T-helper 2 cell treated with Interferon-gamma antibody and Interleukin-4, amounts not matched to agents 5 μg/mL and 100 μg/mL, for 36 hours (primary cell): Measurements from ENCODE around the gene DRC7.
"Not testable (repeated sequence)": the region's sequence is repeated elsewhere in the genome, so short reads cannot be mapped to it uniquely, and the experiment has no call there.

Source experiments
- DNase-seq: peaks from one replicate; pipeline ENCODE4 v3.0.0; 2021; ENCODE audit warnings: low spot score
- H3K27ac Mint-ChIP-seq: one replicate; pipeline ENCODE4 v1.8.0; 2021; ENCODE audit warnings: mild to moderate bottlenecking, mixed read lengths
- H3K27me3 Mint-ChIP-seq: one replicate; pipeline ENCODE4 v1.8.0; 2021; ENCODE audit warnings: low read depth, mixed read lengths
- H3K36me3 Mint-ChIP-seq: one replicate; pipeline ENCODE4 v1.8.0; 2021; ENCODE audit warnings: low read depth, mixed read lengths
- H3K4me1 Mint-ChIP-seq: one replicate; pipeline ENCODE4 v1.8.0; 2021; ENCODE audit warnings: low read depth, mixed read lengths
- H3K4me3 Mint-ChIP-seq: one replicate; pipeline ENCODE4 v1.8.0; 2022; ENCODE audit warnings: mild to moderate bottlenecking, moderate library complexity, mixed read lengths
- H3K9me3 Mint-ChIP-seq: one replicate; pipeline ENCODE4 v1.8.0; 2021; ENCODE audit warnings: mixed read lengths

The DRC7 gene

GRCh38 chr16:57701759-57702371, 7.3 kb downstream of the DRC7 start:
- no peaks in the 10 kb centered on the region for H3K36me3 Mint-ChIP-seq
- no peak overlapping the region for H3K4me3 Mint-ChIP-seq
- no peaks in the 10 kb centered on the region for H3K27me3 Mint-ChIP-seq
- H3K27ac Mint-ChIP-seq, result no peak overlapping the region
- no peak for DNase-seq
- H3K4me1 Mint-ChIP-seq, result no peaks in the 10 kb centered on the region
- H3K9me3 Mint-ChIP-seq, result no peaks in the 10 kb centered on the region

GRCh38 chr16:57703416-57704010, 8.9 kb downstream of the DRC7 start:
- no peak overlapping the region for H3K4me3 Mint-ChIP-seq
- no peaks in the 10 kb centered on the region for H3K36me3 Mint-ChIP-seq
- peaks cover 7% of the 10 kb centered on the region for H3K27me3 Mint-ChIP-seq
- H3K9me3 Mint-ChIP-seq, result no peaks in the 10 kb centered on the region
- H3K27ac Mint-ChIP-seq, result no peak overlapping the region
- DNase-seq, result no peak
- no peaks in the 10 kb centered on the region for H3K4me1 Mint-ChIP-seq

DNA sequence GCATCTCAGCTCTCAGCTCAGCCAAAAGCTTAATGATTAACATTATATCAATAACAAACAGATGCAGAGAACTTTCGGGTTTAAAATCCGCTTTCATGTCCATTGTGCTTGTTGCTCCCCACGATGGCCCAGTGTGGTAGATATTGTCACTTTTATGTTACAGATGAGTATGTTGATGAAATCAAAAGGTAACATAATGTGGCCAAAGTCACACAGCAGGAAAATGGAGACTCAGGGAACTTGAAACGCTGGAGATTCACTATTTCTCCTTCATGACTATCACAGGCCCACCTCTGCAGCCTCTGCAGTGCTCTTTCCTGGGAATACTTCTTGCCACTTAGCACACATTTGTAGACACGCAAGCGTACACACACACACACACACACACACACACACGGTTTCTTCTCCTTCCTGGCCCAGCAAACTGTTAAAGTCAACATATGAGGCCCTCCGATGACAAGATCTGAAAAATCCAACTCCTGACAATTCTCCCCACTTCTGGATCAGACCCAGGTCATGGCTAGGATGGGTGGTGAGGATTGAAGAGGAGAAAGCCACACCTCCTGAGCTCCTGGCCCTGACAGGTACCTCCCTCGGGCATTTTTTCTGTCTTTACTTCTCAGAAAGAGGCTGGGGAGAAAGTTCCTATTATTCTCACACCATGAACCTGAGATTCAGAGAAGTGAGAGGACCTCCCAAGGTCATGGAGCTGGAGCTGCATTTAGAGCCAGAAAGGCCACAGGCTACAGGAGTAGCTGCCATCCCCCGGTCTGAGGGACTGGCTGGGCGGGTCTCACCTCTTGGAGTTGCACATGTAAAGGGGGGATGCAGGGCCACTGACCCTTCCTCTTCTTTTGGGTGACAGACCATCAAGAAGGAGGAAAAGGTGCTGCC, 9.7 kb downstream of the DRC7 start:
- Mint-ChIP-seq H3K27ac (no peak overlapping the region), H3K9me3 (no peaks in the 10 kb centered on the region), H3K4me1 (no peaks in the 10 kb centered on the region), H3K27me3 (peaks cover 8% of the 10 kb centered on the region), H3K36me3 (no peaks in the 10 kb centered on the region), H3K4me3 (no peak overlapping the region)
- DNase-seq, result no peak

- Mint-ChIP-seq H3K9me3 (no peaks in the 10 kb centered on the region), H3K4me1 (no peaks in the 10 kb centered on the region), H3K27ac (no peak overlapping the region), H3K4me3 (no peak overlapping the region), H3K36me3 (no peaks in the 10 kb centered on the region), H3K27me3 (peaks cover 9% of the 10 kb centered on the region)
- DNase-seq, result no peak
Observed at GRCh38 chr16:57704905-57705852, 10.6 kb downstream of the DRC7 start.

DNA sequence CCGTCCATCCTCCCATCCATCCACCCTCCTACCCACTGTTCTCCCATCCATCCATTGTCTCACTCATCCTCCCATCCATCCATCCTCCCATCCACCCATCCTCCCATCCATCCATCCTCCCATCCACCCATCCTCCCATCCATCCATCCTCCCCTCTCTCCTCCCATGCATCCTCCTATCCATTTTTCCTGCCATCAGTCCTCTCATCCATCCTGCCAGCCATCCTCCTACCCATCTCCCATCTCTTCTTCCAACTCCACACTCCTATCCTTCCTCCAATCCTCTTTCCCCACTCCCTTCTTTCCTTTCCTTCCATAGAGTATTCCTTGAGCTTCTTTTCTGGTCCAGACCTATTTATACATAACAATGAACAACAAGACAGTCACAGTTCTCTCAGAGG, 12.1 kb downstream of the DRC7 start:
- H3K27me3 Mint-ChIP-seq, result peaks cover 19% of the 10 kb centered on the region
- DNase-seq, result no peak
- H3K4me3 Mint-ChIP-seq, result no peak overlapping the region
- no peaks in the 10 kb centered on the region for H3K4me1 Mint-ChIP-seq
- no peak overlapping the region for H3K27ac Mint-ChIP-seq
- no peaks in the 10 kb centered on the region for H3K9me3 Mint-ChIP-seq
- no peaks in the 10 kb centered on the region for H3K36me3 Mint-ChIP-seq

DNA sequence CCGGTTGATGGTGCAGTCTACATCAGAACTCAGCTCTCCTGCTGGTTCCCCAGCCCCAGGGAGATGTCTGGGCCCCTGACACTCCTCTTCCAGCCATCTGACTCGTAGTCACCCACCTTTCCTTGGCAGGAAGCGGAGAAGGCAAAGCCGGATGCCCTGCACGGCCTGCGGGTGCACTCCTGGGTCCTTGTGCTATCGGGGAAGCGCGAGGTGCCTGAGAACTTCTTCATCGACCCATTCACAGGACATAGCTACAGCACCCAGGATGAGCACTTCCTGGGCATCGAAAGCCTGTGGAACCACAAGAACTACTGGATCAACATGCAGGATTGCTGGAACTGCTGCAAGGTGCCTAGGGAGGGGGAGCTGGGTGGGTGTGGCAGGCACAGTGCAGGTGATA, 12.7 kb downstream of the DRC7 start:
- Mint-ChIP-seq H3K27ac (no peak overlapping the region), H3K4me3 (no peak overlapping the region), H3K4me1 (no peaks in the 10 kb centered on the region), H3K27me3 (peaks cover 24% of the 10 kb centered on the region), H3K36me3 (no peaks in the 10 kb centered on the region), H3K9me3 (no peaks in the 10 kb centered on the region)
- DNase-seq, result no peak

DNA sequence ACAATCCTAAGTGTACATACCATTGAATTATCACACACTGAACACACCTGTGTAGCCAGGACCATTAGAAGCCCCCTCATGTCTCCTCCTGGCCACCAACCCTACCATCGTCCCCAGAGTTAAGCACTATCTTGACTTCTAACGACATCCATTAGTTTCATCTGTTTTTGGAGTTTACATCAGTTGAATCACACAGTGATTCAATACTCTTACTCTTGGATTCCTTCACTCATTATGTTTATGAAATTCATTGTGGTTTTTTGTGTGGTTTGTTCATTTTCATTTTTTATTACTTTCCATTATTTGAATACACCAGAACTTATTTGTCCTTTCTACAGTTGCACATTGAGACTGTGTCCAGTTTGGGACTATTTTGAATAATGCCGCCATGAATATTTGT, 13.6 kb downstream of the DRC7 start:
- DNase-seq, result no peak
- H3K4me1 Mint-ChIP-seq, result no peaks in the 10 kb centered on the region
- H3K9me3 Mint-ChIP-seq, result no peaks in the 10 kb centered on the region
- H3K27ac Mint-ChIP-seq, result no peak overlapping the region
- no peaks in the 10 kb centered on the region for H3K36me3 Mint-ChIP-seq
- H3K4me3 Mint-ChIP-seq, result no peak overlapping the region
- peaks cover 32% of the 10 kb centered on the region for H3K27me3 Mint-ChIP-seq

- no peaks in the 10 kb centered on the region for H3K9me3 Mint-ChIP-seq
- no peak overlapping the region for H3K4me3 Mint-ChIP-seq
- no peaks in the 10 kb centered on the region for H3K36me3 Mint-ChIP-seq
- peaks cover 36% of the 10 kb centered on the region for H3K27me3 Mint-ChIP-seq
- H3K4me1 Mint-ChIP-seq, result no peaks in the 10 kb centered on the region
- DNase-seq, result no peak
- H3K27ac Mint-ChIP-seq, result no peak overlapping the region
Observed at GRCh38 chr16:57709663-57710062, 15.1 kb downstream of the DRC7 start.

GRCh38 chr16:57711346-57711745, 16.7 kb downstream of the DRC7 start:
- Mint-ChIP-seq H3K27me3 (peaks cover 37% of the 10 kb centered on the region), H3K27ac (no peak overlapping the region), H3K4me3 (no peak overlapping the region), H3K9me3 (no peaks in the 10 kb centered on the region), H3K36me3 (no peaks in the 10 kb centered on the region), H3K4me1 (no peaks in the 10 kb centered on the region)
- no peak for DNase-seq

DNA sequence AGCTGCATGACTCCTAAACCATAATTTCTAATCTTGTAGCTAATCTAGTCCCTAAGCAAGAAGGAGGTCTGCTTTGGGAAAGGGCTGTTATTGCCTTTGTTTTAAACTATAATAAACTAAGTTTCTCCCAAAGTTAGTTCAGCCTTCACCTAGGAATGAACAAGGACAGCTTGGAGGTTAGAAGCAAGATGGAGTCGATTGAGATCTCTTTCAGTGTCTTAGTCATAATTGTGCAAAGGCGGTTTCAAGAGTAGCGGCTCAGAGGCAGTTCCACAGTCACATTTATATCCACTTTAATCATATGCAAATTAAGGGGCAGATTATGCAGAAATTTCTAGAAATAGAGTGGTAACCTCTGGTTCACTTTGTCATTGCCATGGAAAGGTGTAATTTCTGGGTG, 17.4 kb downstream of the DRC7 start:
- Mint-ChIP-seq H3K9me3 (no peaks in the 10 kb centered on the region), H3K27me3 (peaks cover 37% of the 10 kb centered on the region), H3K4me3 (no peak overlapping the region), H3K36me3 (no peaks in the 10 kb centered on the region), H3K27ac (no peak overlapping the region), H3K4me1 (no peaks in the 10 kb centered on the region)
- no peak for DNase-seq

DNA sequence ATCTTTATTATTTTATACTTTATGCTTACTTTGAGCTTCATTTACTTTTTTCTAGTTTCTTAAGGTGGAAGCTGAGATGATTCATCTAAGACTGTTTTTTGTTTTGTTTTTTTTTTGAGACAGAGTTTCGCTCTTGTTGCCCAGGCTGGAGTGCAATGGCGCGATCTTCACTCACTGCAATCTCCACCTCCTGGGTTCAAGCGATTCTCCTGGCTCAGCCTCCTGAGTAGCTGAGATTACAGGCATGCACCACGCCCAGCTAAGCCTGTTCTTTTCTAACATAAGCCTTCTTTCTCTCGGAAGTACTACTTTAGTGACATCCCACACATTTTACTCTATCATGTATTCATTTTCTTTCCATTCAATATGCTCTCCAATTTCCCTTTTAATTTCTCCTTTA, 18.0 kb downstream of the DRC7 start:
- H3K27ac Mint-ChIP-seq, H3K9me3 Mint-ChIP-seq, H3K36me3 Mint-ChIP-seq: not testable (repeated sequence)

DNA sequence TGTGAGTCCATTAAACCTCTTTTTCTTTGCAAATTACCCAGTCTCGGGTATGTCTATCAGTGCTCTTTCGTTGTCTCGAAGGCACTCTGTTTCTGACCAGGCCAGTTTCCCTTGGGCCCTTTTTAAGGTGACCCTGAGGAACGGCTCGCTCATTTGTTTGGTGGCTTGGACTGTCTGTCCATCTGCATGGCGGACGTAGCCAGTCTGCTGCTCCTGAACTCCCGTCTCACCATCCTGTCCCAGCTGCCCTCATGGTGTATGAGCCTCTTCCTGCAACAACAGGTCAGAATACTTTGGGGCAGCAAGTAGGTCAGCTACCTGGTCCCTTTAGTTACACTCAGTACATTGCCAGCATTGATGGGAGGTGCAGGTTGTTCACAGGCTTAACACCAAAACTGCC, 19.0 kb downstream of the DRC7 start:
- Mint-ChIP-seq H3K27me3 (peaks cover 31% of the 10 kb centered on the region), H3K4me1 (no peaks in the 10 kb centered on the region), H3K36me3 (no peaks in the 10 kb centered on the region), H3K9me3 (no peaks in the 10 kb centered on the region), H3K4me3 (no peak overlapping the region), H3K27ac (no peak overlapping the region)
- DNase-seq, result no peak

More for the DNA sequence above, 18.0 kb downstream of the DRC7 start:
- H3K4me3 Mint-ChIP-seq, H3K4me1 Mint-ChIP-seq, DNase-seq: not testable (repeated sequence)
- H3K27me3 Mint-ChIP-seq, result peaks cover 37% of the 10 kb centered on the region

- H3K4me3 Mint-ChIP-seq, result no peak overlapping the region
- DNase-seq, result no peak
- H3K36me3 Mint-ChIP-seq, result no peaks in the 10 kb centered on the region
- H3K9me3 Mint-ChIP-seq, result no peaks in the 10 kb centered on the region
- H3K27me3 Mint-ChIP-seq, result peaks cover 31% of the 10 kb centered on the region
- H3K4me1 Mint-ChIP-seq, result no peaks in the 10 kb centered on the region
- no peak overlapping the region for H3K27ac Mint-ChIP-seq
Observed at GRCh38 chr16:57714047-57714446, 19.4 kb downstream of the DRC7 start.
